Gastrocnemius medialis (tissue), 4 donors: ENCODE results near the gene EVC.

Experiments
- CTCF ChIP-seq, 5 experiments: fragments of 450-650 bp in 3 of 5; fragments of 200-600 bp in 2 of 5; sonication (generic) in 2 of 5; IDR thresholded peaks in 4 of 5; conservative IDR thresholded peaks in 1 of 5; 1 replicate in 4 of 5; 2 replicates in 1 of 5; pipeline ENCODE4 v1.5.1; 2016 to 2019; ENCODE audit warnings: antibody characterized with exemption in 5 of 5, mild to moderate bottlenecking in 3 of 5, moderate library complexity in 3 of 5
- POLR2A ChIP-seq, 2 donors: fragments of 450-650 bp; IDR thresholded peaks; one replicate each; pipeline ENCODE4 v1.6.1; 2017; ENCODE audit warnings: antibody characterized with exemption in 2 of 2, mild to moderate bottlenecking in 2 of 2, moderate library complexity in 2 of 2

GRCh38 chr4:5754529-5754881, 43.5 kb downstream of the EVC start:
- TF ChIP-seq CTCF (IDR thresholded peaks at IDR 0.05 in 4 of 5, conservative IDR thresholded peaks at IDR 0.05 in 1 of 5), result no peak
- TF ChIP-seq POLR2A (IDR thresholded peaks at IDR 0.05), result no peak
